Astrocyte (in vitro differentiated cells and primary cell): ENCODE measurements around the gene ZNF101.

Experiments
- CTCF ChIP-seq: IDR thresholded peaks from 2 replicates; pipeline ENCODE4 v1.5.1; 2011; ENCODE audit warnings: low read depth, mild to moderate bottlenecking, inconsistent platforms, low read length, moderate library complexity; ENCODE audit not compliant: insufficient read depth
- EZH2 ChIP-seq: IDR thresholded peaks from 2 replicates; pipeline ENCODE4 v1.6.1; 2012; ENCODE audit warnings: mild to moderate bottlenecking, low read length, inconsistent platforms; ENCODE audit not compliant: insufficient read depth

- TF ChIP-seq CTCF (no peak), EZH2 (no peak)
Measured at GRCh38 chr19:19650331-19650730, 18.3 kb upstream of the ZNF101 start.
